GF-D8 (cell line): Measurements from ENCODE around the gene POLA1.
"Not testable (repeated sequence)": the region's sequence is repeated elsewhere in the genome, so short reads cannot be mapped to it uniquely, and the experiment has no call there.

Source experiments
- DNase-seq: peaks from one replicate; lab custom pipeline; 2025; lab: John Stamatoyannopoulos, UW

The POLA1 gene, protein sequence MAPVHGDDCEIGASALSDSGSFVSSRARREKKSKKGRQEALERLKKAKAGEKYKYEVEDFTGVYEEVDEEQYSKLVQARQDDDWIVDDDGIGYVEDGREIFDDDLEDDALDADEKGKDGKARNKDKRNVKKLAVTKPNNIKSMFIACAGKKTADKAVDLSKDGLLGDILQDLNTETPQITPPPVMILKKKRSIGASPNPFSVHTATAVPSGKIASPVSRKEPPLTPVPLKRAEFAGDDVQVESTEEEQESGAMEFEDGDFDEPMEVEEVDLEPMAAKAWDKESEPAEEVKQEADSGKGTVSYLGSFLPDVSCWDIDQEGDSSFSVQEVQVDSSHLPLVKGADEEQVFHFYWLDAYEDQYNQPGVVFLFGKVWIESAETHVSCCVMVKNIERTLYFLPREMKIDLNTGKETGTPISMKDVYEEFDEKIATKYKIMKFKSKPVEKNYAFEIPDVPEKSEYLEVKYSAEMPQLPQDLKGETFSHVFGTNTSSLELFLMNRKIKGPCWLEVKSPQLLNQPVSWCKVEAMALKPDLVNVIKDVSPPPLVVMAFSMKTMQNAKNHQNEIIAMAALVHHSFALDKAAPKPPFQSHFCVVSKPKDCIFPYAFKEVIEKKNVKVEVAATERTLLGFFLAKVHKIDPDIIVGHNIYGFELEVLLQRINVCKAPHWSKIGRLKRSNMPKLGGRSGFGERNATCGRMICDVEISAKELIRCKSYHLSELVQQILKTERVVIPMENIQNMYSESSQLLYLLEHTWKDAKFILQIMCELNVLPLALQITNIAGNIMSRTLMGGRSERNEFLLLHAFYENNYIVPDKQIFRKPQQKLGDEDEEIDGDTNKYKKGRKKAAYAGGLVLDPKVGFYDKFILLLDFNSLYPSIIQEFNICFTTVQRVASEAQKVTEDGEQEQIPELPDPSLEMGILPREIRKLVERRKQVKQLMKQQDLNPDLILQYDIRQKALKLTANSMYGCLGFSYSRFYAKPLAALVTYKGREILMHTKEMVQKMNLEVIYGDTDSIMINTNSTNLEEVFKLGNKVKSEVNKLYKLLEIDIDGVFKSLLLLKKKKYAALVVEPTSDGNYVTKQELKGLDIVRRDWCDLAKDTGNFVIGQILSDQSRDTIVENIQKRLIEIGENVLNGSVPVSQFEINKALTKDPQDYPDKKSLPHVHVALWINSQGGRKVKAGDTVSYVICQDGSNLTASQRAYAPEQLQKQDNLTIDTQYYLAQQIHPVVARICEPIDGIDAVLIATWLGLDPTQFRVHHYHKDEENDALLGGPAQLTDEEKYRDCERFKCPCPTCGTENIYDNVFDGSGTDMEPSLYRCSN (N-terminal part only)

DNA sequence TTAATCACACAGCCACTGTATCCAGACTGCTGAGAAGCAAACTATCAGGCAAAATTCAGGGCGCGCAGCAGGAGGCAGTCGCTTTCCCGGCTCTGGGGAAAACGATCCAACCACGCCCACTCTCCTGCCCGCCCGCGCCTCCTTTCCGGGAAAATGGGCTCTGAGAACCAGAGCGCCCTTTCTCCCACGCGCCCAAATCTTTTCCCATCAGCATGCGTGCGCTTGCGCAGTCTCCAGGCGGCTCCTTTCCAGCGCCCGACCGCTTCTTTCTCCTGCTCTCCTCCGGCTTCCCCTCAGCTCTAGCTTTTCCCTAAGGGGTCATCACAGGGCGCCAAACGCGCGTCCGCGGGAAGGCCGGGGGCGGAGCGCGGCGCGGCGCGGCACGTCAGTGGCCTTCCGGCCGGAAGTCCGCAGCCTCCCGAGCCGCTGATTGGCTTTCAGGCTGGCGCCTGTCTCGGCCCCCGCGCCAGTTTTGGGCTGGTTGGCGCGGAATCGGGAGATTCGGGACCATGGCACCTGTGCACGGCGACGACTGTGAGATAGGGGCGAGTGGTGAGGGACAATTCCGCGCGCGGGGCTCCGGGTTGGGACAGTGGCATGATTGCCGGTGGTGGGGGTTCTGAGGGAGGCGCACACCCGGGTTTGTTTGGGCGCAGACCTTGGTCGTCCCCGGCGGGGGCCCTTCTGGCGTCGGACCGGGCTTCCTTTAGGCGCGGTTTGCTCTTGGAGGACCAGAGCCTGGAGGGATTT is at the start of gene POLA1:
POLA1 (plus strand) TSS at position 466 of the 750 bp plus-strand sequence; CDS start at position 510, 44 bp downstream.
- DNase-seq = peak; percentile 86

DNA sequence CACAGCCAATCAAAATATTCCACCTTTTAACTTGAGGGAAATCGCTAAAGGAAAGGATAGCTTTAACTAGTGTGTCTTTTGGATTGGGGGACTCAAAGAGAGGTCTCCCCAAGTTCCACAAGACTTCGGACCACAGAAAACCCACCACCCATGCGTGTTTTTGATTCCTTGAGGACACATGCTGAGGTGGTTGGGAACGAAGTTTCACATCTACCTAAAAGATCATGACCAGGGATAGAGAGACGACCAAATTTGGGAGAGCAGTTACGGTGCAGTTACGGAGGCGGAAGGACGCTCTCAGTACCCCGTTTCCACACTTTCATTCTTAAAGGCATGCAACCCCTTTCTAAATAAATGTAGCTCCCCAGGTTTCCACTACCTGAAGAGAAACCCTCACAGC is 47.7 kb upstream of the POLA1 start:
- no peak for DNase-seq

DNA sequence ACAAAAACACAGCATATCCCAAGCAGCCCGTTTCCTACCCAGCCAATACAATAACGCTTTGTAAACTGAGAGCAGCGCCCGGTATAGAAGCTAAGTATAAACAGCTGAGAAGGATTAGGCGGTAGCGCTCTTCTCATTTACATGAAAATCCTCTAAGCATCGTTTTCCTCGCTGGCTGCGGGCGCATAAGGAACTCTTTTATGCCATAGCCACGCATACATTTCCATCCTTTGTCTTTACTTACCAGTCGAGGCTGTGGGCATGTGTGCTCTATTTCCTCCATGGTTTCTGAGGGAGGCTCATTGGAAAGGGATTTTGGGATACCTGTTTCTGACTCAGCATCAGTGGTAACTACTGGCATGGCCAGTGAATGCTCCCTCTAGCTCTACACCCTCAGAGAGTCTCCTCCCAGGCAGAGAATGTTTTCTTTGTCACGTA is 47.0 kb upstream of the POLA1 start:
- no peak for DNase-seq

DNA sequence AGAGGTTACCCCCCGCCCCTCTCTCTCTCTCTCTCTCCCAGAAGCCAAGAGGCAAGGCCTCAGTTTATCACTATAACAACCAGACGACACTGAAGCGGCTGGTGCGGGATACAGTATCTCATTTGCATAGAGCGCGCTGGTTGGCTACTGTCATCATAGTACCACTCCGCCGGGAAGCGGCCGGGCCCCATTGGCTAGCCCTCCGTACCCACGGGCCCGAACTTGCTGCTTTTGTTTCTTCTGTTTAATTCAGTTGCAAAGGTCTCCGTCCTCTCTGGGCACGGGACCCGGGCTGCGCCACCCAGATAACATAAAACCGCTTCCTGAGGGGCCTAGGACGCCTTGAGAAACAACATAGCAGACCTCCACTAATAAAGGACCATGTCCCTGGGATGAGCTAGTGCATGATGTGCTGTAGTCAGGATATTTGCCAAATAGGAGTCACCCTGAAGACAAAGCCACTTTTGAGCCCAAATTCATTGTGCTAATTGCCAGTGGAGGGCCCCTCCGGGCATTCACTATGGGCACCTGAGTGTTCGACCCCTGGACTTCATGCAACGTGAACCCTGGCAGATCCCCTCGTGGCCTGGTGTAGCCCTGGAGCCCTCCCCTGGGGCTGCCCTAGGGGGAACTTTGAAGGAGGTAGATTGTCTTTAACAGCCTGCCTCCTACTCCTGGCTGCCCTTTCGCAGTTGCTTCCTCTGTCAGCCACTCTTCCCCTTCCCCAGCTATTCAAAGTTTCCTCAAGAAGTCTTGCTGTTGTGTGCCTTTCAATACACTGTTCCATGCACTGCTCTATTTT is 46.3 kb upstream of the POLA1 start, which contains the start of gene PCYT1B:
PCYT1B (minus strand) TSS at position 91 of the 802 bp plus-strand sequence. CDS start 242 bp downstream, outside the sequence.
- peak; percentile 4 for DNase-seq

DNA sequence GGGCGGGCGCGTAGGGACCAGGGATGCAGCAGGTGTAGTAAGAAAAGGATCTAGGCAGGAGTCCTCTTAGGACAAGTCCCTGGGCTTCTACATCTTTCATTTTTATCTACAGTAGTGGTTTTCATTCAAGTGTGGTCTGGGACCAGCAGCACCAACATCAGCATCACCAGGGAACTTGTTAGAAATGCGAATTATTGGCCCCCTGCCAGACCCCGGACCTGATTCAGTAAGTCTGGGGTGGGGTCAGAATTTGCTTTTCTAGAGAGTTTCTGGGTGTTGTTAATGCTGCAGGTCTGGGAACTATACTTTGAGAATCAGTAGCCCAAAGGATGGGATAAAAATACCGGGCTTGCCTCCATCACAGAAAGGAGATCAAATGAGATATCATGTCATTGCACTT is 45.2 kb upstream of the POLA1 start:
- DNase-seq = no peak

DNA sequence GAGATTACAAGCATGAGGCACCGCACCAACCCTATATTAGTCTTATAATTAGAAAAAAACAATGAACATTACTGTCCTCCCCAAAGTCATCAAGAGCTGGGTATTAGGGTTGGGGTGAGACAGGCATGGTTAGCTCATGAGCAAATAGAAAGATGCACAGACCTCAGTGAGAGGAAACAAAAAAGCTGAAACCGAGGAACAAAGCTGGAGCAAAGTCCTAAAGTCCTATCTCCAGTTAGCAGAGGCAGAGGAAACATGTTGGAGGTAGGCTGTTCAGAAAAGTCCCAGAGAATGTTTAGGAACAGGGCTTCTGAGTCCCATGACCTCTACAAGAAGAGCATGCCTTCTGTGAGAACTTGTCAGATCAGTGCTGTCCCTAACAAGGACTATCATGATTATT is 41.9 kb upstream of the POLA1 start:
- no peak for DNase-seq

DNA sequence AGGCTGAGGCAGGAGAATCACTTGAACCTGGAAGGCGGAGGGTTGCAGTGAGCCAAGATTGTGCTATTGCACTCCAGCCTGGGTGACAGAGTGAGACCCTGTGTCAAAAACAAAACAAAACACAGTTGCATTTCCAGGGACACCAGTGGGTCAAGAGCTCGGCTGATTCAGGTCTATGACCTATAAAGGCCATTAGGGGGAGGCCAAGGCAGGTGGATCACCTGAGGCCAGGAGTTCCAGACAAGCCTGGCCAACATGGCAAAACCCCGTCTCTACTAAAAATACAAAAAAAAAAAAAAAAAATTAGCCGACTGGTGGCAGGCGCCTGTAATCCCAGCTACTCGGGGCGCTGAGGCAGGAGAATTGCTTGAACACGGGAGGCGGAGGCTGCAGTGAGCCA is 38.0 kb upstream of the POLA1 start:
- DNase-seq = not testable (repeated sequence)

DNA sequence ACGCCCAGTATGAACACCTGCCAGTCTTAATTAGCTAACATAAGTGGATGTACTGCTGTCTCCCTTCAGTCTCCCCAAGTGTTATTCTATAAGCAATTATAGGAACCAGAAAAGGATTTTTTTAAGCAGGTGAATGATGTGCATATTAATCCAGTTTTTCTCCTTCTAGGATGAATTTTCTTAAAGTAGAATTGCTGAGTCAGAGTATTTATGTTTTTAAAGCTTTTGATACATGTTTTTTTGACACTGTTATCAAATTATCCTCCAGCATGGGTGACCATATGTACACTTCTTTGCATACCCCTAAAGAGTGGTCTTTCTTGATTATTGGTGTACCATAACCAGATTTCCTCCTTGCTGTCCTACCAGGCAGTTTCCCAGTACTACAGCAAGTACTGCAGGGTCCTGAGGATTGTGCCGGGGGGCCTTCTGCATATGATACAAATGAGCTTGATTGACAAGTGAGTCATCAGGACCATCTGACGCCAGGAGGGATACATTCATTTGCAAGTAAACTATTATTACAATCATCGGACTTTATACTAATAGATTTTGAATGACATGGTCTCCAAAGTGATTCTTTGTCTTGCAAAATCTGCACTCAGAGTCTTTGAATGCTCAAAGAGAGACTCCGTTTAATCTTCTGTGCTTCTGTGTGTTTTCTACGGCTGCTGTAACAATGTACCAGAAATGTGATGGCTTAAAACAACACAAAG is 35.9 kb upstream of the POLA1 start:
- DNase-seq = no peak

DNA sequence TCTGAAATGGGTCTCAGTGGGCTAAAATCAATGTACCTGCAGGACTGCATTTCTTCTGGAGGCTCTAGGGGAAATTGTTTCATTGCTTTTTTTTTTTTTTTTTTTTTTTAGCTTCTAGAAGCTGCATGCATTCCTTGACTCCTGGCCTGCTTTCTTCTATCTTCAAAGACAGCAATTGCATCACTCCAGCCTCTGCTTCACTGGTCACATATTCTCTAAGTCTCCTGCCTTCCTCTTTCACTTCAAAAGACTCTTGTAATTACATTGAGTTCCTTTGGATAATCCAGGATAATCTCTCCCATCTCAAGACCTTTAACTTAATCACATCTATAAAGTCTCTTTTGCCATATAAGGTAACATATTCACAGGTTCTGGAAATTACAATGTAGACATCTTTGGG is 35.3 kb upstream of the POLA1 start:
- DNase-seq = no peak

DNA sequence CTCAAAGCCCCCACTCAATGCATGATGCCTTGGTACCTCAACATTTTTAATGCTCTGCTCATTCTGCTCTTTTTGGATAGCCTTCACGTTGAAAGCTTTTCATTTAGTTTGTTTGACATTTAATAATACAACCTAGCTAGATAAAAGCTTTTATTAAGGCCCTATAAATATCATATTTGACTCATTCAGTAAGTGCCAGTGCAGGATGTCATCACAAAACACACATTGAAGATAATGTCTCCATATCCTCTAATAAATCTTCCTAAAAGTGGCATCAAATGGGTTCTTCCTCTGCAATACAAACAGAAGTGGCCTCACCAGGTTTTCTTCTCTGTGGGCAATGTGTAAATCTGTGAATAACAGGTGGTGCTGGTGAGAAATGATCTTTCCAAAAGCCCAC is 34.6 kb upstream of the POLA1 start:
- no peak for DNase-seq

DNA sequence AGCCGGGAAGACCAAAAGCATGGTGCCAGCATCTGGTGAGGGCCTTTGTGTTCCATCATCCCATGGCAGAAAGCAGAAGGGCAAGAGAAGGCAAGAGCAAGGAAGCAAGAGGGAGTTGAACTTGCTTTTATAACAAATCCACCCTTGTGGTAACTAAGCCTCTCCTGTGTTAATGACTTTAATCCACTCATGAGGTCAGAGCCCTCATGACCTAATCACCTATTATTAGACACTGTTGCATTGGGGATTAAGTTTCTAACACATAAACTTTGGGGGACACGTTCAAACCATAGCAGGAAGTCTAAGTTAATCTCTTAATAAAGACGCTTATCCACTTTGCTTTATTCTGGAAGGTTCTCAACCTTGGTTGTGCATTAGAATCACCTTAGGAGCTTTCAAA is 34.1 kb upstream of the POLA1 start:
- no peak for DNase-seq

DNA sequence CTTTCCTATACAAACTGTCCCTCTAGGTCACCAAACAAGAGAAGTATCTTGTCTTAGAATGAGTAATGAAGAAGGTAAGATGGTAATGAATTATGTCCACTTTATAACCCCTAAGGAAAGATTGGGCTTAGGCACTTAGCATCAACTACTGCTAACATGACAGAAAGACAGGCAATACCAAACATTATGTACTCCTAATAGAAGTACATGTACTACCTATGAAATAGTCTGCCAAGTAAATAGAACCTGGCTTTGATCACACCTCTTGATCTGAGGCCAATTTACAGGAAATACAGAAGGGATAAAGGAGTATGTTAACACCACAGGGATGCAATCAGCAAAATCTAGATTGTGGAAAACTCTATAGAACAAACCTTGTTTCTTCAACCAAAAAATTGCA is 32.4 kb upstream of the POLA1 start:
- no peak for DNase-seq

DNA sequence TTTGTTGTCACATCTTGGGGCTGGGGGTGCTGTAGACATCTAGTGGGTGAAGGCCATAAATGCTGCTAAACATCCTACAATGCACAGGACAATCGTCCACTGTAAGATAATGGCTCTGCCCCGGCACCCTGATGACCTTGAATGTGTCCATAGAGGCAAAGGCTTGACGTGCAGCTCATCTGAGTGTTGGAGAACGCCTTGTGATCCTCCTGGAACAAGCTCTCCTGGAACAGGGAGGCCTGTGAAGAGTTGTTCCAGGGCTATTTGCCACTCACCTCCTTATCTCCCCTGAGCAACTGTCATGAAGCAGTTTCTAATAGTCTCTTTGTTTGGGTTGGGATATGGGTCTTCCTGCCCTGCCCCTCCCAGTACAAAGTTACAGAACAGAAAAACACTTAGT is 31.4 kb upstream of the POLA1 start:
- no peak for DNase-seq

DNA sequence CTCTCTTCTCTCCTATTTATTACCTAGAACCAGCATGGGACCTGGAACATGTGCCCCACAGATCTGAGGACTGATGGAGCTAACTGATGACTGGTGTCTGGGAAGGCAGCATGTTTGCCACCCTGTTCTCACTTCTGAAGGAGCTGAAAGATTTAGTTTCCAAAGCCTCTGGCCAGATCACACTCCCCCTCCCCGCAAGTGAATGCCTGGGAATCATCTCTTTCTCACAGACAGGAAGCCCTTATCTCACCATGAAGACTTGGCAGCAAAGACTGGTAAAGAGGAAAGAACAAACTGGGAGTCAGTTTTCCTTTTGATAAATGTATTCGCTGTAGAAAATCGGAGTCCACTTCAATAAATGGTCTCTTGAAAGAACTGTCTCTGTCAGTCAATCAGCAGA is 25.6 kb upstream of the POLA1 start:
- no peak for DNase-seq

DNA sequence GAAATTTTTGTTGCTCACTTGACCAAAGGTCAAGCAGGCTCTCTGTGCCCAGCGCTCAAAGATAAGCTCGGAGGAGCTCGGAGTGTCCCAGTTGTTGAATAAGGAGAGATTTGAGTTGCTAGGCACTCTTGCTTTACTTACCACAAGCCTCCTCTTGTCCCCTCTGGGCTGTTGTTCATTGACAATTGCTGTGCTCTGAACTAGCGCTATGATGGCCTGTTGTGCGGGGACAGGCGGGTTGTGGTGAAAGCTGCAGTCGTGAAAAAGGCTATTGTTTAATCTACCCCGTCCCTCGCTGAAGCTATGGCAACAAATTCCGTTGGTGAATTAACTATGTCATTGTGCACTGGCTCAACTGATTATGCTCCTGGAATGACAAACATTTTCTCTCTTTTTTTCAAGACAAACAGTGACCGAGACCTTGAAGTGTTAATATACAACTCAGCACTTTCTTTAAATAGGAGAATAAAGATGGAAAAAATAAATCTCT is 21.0 kb upstream of the POLA1 start:
- DNase-seq = no peak

DNA sequence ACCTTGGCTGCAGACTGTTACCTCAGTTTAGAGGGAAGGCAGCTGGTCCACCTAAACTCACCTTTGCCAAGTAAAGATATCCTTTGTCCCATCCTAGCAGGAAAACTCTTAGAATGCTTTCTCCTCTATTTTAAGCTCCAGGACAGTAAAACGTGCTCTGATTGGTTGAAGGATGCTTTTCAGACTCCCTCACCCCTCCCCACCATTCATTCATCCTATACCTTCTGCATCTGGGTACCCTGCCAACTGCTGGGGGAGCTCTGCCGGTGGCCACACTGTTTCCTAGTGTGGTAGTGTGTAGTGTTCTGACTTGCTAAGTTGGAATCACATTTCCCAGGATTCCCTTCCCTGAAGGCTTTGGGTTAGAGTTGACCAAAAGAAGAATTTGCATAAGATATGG is 20.3 kb upstream of the POLA1 start:
- DNase-seq = no peak

DNA sequence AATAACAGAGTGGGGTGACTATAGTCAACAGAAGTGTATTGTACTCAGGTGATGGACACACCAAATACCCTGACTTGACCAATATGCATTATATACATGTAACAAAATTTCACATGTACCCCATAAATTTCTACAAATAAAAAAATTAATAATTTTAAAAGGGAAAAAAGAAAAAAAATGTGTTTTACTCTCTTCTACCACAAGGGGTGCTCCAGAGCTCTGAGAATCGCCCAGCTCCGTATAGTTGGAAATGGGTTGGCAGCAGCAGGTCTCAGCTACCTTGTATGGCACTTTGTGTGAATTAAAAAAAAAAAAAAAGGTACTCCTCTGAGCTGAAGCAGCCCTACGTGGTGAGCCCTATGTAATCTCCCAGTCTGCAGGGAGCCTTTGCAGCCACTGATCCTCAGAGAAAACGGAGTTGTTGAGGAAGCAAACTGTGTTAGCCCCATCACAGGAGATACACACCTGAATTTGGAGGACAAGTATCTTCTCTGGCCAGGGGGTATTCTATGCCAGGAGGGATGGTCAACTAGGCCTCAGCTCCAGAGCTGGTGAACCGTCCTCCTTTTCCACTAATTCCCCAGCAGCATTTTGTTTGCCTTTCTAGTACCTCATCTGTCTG is 17.2 kb upstream of the POLA1 start:
- no peak for DNase-seq

DNA sequence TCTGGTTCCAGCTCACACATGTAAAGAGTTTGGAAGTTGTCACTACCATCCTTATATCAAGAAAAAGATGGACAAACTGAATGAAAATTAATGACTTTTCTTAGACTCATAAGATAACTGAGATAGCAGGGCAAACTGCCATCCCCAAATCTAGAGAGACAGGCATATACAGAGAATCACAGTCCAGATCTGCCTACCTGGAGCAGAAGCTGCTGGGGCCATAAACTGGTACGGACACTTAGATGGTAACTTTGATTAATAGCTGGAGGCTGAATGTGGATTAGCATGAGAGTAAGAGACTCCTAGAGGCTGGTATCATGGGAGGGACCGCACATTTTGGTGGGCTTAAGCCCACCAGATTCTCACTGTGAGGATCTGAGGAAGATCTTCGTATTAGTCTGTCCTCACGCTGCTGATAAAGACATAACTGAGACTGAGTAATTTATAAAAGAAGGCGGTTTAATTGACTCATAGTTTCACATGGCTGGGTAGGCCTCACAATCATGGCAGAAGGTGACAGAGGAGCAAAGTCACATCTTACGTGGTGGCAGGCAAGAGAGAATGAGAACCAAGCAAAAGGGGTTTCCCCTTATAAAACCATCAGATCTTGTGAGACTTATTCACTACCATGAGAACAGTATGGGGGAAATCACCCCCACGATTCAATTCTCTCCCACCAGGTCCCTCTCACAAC is 10.8 kb upstream of the POLA1 start:
- no peak for DNase-seq

DNA sequence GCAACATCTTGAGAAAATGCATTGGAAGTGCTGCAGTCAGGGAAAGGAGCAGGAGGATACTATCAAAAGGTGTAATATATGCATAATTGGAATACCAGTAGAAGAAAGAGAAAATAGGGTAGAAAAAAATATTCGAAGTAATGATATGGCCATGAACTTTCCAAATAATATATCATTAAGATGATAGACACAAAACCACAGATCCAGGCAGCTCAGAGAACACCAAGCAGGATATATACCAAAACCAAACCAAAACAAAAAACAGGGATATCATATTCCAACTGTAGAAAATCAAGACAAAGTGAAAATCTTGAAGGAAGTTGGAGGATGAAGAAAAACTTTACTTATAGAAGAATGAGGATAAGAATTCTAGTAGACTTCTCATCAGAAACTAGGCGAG is 9.7 kb upstream of the POLA1 start:
- no peak for DNase-seq
